Stimulated activated CD8-positive, alpha-beta memory T cell treated with anti-CD3 and anti-CD28 coated beads, Interleukin-4, amount 100 ng/mL, for 48 hours (primary cell): ENCODE measurements around the gene RXRB.
A peak's percentile ranks its signal among the peaks of the same experiment; 100 is the strongest.

Experiments
- DNase-seq: peaks from one replicate; pipeline ENCODE4 v3.0.0-alpha.2; 2020

Gene RXRB

DNA sequence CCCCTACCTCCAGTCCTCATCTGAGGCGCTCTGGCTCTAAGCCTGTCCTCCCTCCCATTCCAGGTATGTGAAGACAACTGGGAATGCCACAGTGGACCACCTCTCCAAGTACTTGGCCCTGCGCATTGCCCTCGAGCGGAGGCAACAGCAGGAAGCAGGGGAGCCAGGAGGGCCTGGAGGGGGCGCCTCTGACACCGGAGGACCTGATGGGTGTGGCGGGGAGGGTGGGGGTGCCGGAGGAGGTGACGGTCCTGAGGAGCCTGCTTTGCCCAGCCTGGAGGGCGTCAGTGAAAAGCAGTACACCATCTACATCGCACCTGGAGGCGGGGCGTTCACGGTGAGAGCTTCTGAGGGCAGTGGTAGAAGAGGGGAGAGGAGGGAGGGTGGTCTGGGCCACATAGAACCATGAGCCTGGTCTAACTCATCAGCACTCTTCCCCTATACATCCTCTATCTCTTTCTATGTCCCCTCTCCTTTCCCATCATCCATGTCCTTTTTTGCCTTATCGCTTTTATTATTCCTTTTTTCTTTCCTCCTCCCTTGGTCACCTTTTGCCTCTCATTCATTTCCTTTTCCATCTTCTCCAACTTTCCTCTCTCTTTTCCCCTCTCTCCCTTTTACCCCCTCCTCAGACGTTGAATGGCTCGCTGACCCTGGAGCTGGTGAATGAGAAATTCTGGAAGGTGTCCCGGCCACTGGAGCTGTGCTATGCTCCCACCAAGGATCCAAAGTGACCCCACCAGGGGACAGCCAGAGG is 11.4 kb upstream of the RXRB start:
- no peak for DNase-seq

DNA sequence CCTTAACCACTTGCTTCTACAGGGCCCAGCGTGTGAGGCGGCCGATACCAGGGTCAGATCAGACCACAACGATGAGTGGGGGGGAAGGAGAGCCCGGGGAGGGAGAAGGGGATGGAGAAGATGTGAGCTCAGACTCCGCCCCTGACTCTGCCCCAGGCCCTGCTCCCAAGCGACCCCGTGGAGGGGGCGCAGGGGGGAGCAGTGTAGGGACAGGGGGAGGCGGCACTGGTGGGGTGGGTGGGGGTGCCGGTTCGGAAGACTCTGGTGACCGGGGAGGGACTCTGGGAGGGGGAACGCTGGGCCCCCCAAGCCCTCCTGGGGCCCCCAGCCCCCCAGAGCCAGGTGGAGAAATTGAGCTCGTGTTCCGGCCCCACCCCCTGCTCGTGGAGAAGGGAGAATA is 10.7 kb upstream of the RXRB start:
- no peak for DNase-seq

DNA sequence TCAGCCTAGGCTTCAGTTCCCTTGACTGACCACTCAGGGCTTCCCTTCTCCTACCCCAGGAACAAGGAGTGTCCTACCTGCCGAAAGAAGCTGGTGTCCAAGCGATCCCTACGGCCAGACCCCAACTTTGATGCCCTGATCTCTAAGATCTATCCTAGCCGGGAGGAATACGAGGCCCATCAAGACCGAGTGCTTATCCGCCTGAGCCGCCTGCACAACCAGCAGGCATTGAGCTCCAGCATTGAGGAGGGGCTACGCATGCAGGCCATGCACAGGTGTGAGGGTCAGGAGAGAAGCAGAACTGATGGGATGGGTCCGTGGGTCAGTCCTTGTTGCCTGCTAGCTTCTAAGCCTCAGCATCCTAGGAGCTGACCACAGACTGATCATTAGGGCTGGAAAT is 9.4 kb upstream of the RXRB start:
- DNase-seq, result no peak

DNA sequence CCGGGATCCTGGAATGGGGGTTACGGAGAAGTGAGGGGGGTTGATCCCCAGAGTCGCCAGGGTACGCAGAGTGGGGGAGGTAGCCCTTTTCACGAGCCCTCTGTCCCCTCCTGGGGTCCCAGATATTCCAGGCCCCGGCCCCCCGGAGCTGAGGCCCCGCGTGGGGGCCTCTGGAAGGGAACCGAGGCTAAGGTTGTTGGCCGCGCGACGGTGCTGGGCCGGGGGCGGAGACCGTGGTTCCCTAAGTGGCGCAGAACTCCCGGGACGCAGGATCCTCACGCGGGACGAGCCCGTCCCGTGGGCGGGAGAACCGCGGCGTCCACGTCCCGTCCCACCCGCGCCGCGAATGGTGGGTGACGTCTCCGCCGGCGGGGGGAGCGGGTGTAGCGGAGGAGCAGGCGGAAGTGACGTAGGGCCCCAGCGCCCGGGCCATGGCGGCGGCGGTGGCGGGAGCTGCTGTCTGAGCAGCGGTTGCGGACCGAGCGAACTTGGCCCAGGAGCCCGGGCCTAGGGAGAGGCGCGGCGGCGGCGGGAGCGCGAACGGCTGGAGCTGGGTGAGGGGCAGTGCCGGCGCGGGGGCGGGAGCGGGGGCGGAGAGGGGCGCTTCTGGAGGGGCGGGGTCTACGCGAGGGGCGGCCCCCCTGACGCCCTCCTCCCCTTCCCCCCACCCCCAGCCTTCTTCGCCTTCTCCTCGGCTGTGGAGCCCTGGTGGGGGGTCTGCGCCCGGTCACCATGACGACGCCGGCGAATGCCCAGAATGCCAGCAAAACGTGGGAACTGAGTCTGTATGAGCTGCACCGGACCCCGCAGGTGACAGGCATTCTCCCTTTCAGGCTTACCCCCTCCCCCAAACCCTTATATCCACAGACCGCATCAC is 7.9 kb upstream of the RXRB start, which contains the start of gene RING1:
RING1 (plus strand) TSS at position 410 of the 877 bp plus-strand sequence; CDS start at position 733, 323 bp downstream.
- peak; percentile 88 for DNase-seq

DNA sequence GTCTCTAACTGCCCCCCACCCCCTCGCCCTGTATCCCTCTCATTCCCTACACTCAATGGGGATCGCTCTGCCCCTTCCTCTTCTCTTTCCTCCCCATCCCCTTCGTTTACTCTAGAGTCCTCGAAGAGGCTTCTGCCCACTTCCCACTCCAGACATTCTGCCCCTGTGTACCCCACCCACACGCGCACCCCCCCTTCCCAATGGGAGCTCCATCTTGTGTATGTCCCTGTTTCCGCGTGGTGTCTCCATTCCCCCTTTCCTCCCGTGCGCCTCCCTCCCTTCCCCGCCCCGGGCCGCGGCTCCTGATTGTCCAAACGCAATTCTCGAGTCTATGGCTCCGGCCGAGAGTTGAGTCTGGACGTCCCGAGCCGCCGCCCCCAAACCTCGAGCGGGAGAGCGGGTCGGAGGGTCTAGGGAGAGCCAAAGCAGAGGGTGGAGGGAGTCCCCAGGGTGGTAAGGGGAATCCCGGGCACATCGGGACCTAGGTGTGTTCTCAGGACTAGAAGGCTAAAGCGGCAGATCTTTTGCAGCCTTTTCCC is 7.2 kb upstream of the RXRB start:
- no peak for DNase-seq

DNA sequence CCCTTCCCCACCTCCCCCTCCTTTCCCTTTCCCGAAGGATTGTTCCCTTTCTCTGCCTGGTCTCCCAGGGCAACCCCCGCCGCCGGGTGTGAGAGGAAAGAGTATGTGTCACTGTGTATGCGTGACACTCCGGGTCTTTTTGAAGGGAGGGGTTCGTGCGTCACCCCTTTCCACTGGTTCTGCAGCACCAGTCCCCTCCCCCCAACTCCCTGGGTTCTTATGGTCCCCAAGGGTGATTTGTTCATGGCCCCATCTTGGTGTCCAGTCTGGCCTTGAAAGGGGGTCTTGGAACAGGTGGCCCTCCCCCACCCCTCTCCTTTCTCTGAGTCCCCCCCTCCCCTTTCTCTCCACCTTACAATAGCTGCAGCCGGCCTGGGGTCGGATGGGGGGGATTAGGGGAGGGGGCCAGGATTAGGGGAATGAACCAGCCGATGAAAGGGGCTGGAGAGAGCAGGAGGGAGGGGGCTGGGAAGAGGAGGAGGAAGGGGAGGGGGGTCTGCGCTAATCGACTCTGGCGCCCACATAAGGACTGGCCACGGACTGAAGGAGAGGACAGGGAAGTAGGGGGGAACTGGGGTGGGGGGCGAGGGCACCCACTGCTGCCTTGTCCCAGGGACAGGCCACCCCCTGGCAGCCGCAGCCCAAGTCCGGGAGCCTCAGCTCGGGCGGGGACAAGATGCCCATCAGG is 6.5 kb upstream of the RXRB start:
- DNase-seq, result no peak

DNA sequence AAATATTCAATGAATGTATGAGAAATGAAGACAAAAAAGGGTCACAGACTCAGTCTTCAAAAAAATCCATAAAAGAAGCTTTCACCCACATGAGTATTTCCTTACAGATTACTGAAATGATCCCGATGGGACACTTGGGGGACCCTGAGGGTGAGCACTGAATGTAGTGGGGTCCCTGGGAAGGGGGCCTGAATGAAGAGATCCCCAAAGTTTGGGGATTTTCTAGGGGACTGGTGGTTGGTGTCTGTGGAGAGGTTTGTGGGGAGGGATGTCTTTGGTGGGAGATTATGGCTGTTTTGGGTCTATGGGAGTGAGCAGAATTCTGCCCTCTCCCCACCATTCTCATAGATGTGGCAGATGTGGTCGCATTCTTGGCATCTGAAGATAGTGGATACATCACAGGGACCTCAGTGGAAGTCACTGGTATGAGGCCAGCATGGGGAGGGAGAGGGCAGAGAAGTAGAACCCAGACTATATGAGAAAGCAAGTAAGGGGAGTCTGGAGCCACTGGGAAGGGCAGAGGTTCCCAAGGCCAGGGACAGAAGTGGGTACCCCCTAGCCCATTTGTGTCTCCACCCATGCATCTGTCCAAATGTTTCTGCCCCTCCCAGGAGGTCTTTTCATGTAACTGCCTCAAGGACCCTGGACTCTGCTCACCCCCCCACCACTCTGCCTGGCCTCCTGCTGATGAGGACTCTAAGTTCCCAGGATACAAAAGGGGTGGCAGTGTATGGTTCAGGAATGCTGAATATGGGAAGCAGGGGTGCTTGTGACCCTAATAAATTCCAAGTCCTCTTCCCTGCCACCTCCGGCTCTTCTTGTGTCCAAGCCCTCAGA is 5.8 kb upstream of the RXRB start:
- no peak for DNase-seq

DNA sequence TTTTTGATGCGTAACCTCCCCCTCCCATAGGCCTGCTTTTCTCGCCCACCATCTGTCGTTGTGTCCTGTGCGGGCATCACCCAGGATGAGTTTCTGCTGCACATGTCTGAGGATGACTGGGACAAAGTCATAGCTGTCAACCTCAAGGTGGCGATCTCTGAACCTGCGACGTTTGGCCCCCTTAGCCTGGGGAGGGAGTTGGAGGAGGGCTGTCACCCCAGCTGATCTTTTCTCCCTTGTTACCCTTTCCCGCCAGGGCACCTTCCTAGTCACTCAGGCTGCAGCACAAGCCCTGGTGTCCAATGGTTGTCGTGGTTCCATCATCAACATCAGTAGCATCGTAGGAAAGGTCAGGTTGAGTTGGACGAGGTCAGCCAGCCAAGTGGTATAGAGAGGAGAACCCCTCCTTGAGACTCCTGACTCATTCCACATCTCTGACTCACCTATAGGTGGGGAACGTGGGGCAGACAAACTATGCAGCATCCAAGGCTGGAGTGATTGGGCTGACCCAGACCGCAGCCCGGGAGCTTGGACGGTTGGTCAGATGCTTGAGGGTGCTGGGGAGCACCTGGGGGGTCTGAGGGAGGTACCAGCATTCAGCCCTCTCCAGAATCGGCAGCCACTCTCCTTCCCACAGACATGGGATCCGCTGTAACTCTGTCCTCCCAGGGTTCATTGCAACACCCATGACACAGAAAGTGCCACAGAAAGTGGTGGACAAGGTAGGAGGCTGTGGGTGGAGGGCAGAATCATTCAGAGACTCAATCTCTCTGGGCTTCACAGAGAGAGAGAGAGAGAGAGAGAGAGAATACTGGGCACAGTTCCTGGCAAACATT is 4.9 kb upstream of the RXRB start:
- DNase-seq, result peak; percentile 76

DNA sequence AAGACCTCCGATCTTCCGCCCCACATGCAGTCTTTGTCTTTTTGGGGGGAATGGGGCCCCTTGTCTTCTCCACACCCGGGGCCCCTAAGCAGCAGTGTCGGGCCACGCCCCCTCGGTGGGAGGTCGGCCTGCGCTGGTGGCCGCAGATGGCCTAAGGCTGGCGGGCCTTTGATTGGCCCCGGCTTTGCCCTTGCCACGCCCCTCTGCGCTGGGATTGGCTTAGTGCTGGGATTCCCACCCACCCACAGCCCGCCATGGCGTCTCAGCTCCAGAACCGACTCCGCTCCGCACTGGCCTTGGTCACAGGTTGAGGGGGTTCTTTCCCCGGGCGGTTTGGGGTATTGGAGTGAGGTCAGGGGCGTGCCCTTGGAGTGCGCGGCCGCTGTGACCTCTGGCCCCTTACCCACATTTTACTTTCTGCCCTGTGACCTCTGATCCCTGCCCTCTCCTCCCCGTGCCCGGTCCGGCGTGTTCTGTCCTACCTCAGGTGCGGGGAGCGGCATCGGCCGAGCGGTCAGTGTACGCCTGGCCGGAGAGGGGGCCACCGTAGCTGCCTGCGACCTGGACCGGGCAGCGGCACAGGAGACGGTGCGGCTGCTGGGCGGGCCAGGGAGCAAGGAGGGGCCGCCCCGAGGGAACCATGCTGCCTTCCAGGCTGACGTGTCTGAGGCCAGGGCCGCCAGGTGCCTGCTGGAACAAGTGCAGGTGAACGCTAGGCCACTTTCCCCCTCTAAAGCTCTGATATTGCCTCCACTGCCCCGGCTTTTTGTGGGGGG is 4.1 kb upstream of the RXRB start, which contains the start of gene HSD17B8:
HSD17B8 (plus strand) TSS at position 241 of the 776 bp plus-strand sequence; CDS start at position 255, 14 bp downstream.
- peak; percentile 97 for DNase-seq

DNA sequence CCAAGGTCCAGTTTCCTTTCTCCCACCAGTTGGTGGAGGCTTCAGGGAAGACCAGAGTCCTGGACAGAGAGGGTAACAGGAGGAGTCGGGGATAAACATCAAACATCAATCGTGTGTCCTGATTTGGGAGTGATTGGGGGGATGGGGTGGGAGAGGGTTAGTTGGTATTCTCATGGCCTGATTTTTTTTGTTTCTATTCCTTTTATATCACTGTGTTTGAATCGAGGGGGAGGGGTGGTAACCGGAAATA is 3.6 kb upstream of the RXRB start:
- no peak for DNase-seq

DNA sequence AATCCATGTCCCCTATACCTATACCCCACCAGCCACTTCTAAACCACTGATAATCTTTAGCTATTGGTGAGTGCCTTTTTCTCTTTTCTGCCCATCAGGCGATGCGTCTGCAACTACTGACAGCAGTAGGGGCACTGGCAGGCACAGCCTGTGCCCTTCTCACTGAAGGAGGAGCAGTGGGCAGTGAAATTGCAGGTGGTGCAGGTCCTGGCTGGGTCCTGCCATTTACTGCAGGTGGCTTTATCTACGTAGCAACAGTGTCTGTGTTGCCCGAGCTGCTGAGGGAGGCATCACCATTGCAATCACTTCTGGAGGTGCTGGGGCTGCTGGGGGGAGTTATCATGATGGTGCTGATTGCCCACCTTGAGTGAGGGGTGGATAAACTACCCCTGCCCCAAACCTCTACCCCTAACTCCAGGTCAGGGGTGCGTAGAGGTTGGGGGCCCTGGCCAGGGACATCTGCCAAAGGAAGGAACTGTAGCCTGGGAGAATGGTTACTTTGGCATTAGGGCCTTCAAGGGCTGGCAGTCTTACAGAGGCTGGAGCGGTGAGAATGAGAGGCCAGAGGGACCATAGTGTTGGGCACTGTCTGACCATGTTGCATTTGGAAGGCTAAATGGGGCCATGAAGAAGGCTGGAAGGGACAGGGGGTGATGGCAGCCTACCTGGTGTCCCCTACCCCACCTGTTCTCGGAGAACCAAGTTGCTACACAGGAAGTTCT is 3.1 kb upstream of the RXRB start:
- DNase-seq, result no peak

DNA sequence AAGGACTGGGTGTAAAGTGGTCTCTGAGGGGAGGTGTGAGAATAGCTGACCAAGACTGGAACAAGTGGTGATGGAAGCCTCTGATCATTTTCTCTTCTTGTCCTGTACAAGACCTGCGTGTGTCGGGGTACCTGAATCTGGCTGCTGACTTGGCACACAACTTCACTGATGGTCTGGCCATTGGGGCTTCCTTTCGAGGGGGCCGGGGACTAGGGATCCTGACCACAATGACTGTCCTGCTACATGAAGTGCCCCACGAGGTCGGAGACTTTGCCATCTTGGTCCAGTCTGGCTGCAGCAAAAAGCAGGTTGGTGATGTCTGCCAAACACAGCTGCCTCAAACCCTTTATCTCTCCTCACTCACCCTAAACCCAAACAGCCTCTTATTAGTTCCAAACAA is 2.3 kb upstream of the RXRB start:
- no peak for DNase-seq

DNA sequence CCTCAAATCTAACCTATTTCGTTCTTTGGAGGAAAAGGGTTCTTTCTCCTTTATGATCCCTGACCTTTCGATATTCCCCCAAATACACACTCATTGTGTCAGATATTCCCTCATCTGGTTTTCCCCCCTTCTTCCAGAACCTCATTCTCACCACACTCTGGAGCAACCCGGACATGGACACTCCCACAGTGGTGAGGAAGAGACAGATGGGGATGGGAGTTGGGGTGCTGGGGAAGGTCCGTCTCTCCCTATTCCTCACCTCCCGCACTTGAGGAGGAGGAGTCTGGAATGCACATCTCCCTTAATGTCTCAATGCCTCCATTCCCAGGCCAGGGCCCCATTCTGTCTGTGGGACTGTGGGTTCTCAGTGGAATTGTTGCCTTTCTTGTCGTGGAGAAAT is 1.5 kb upstream of the RXRB start:
- DNase-seq, result no peak

DNA sequence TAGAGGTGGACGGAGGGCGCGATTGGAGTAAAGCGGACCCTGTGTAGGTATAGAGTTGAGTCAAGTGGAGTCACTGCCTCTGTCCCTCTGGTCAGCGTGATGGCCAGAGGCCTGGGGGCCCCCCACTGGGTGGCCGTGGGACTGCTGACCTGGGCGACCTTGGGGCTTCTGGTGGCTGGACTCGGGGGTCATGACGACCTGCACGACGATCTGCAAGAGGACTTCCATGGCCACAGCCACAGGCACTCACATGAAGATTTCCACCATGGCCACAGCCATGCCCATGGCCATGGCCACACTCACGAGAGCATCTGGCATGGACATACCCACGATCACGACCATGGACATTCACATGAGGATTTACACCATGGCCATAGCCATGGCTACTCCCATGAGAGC is 681 bp upstream of the RXRB start:
- no peak for DNase-seq

DNA sequence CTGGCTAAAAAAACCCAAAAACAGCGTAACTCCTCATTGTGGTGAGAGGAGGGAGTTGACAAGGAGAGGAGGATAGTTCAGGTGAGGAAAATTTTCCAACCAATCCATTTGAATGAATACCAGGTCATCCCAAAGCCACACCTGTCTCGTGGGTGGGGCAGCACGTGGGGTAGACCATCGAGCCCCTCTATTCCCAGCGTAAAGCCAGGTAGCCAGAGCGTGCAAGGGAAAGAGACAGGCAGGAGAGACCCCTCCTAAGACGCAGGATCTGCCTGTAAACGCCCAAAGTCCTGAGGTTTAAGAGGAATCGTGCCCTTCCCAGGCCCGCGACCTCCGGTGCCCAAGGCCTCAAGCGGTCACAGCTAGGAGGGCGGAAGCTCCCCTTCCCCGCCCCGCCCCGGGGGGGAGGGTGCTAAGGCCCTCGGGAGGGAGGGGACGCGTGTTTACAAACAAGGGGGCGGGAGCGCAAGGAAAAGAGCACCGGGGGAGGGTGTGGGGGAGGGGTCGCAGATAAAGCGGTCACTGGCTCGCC is 712 bp downstream of the RXRB start:
- peak; percentile 84 for DNase-seq

DNA sequence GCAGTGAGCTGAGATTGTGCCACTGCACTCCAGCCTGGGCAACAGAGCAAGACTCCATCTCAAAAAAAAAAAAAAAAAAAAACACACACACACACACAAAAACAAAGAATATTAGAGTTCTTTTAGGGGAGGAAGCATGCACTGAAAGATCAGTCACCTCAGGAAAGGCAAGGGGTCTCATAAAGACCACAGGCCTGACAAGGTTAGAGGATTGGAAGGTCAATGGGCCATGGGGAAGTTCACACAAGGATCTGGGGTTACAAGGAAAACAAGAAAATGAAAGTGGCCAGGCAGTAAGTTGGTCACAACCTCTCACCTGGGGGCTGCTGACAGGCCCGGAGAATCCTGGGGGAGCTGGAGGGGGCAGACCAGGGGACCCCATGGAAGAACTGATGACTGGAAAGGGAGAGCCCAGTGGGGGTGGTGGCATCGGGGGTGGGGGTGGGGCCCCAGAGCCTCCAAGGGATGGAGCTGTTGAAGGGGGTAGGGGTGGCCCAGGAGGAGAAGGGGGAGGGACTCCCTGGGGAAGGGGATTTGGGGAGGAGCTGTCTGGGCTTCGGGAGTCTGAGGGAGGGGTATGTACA is 1.5 kb downstream of the RXRB start:
- DNase-seq, result no peak

DNA sequence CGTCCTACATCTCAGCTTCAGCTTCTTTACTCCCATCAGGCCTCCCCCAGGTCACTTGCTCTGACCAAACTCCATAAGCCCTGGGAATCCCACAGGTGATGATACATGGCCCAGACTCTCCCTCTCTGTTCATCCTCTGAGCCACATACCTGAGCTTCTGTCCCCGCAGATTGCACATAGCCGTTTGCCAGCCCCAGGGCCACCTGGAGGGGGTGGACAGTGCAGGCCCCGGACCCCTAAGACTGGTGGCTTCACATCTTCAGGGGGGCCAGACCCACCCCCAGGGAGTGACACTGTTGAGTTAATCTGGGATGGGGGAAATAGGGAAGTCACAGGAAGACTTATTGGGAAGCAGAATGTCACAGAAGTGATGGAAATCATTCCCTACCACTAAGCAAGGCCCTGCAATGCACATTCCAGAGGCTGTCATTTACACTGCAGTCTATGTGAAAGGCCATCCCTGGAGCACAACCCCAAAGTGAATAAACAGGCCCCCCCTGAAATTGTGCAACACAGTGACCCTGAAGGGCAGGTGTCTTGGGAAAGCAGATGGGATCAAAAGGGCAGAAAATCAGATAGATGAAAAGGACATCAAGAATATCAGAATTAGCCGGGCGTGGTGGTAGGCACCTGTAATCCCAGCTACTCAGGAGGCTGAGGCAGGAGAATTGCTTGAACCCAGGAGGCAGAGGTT is 2.2 kb downstream of the RXRB start:
- no peak for DNase-seq

DNA sequence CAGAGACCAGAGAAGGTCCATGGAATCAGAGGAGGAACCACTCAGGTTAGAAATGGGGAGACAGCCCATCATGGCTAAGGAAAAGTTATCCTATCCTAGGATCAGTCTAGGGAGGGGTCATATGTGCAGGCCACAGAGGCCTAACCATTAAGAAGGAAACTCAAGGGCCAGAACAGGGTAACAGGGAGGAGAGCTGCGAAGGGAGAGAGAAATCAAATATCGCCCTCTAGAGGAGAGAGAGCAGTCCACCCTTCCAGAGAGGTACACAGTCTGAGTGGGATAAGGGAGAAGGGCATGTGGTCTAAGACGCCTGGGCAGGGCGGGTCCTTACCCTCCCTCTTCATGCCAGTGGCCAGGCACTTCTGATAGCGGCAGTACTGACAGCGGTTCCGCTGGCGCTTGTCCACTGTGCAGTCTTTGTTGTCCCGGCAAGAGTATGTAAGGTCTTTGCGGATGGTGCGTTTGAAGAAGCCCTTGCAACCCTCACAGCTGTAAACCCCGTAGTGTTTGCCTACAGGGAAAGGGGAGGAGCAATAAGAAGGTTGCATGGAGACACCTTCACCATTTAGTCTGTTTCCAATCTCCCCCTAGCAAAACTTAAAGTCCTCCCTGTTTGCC is 2.9 kb downstream of the RXRB start:
- DNase-seq, result no peak
